AG10803 (cell line): ENCODE results near the gene WWOX.

Experiments used
- DNase-seq: peaks from one replicate; pipeline ENCODE4 v3.0.0; 2010; ENCODE audit warnings: low read depth
- H3K4me3 ChIP-seq: 2 replicates; pipeline ENCODE4 v1.5.1; 2011; ENCODE audit warnings: mild to moderate bottlenecking, low read length, control low read depth
- TF ChIP-seq, protein P1 (sequence below): conservative IDR thresholded peaks from 2 replicates; pipeline ENCODE4 v1.5.1; 2011; ENCODE audit warnings: mild to moderate bottlenecking, low read length, control low read depth, inconsistent platforms

Gene WWOX

GRCh38 chr16:78780808-78781207 is 681.4 kb downstream of the WWOX start:
- TF ChIP-seq, protein P1, sequence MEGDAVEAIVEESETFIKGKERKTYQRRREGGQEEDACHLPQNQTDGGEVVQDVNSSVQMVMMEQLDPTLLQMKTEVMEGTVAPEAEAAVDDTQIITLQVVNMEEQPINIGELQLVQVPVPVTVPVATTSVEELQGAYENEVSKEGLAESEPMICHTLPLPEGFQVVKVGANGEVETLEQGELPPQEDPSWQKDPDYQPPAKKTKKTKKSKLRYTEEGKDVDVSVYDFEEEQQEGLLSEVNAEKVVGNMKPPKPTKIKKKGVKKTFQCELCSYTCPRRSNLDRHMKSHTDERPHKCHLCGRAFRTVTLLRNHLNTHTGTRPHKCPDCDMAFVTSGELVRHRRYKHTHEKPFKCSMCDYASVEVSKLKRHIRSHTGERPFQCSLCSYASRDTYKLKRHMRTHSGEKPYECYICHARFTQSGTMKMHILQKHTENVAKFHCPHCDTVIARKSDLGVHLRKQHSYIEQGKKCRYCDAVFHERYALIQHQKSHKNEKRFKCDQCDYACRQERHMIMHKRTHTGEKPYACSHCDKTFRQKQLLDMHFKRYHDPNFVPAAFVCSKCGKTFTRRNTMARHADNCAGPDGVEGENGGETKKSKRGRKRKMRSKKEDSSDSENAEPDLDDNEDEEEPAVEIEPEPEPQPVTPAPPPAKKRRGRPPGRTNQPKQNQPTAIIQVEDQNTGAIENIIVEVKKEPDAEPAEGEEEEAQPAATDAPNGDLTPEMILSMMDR = no peak
- no peak overlapping the region for H3K4me3 ChIP-seq
- DNase-seq = no peak

- TF ChIP-seq, protein P1 = no peak
- no peak for DNase-seq
- no peak overlapping the region for H3K4me3 ChIP-seq
Measured at GRCh38 chr16:78782572-78782971, 683.1 kb downstream of the WWOX start.

GRCh38 chr16:78783570-78784079 is 684.2 kb downstream of the WWOX start:
- TF ChIP-seq, protein P1 = no peak
- H3K4me3 ChIP-seq = no peak overlapping the region
- DNase-seq = no peak

- TF ChIP-seq, protein P1 = no peak
- no peak for DNase-seq
- no peak overlapping the region for H3K4me3 ChIP-seq
Measured at GRCh38 chr16:78784771-78785170, 685.3 kb downstream of the WWOX start.

DNA sequence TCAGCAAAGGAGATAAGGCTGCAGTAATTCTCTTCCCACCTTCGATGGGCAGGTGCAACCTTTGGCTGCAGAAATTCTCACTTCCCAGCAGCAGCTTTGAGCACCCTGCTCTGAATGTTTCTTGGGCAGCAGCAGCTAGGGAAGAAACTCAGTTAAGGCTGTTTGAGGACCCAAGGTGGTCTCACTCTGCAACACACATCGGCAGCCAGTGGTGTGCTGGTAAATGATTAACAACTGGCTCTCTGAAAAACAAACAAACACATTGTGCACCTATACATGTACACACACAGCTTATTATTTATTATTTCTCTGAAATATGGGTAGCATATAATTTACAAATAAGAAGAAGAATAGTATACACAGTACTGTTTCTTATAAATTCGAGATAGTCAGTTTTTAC is 685.8 kb downstream of the WWOX start:
- no peak overlapping the region for H3K4me3 ChIP-seq
- TF ChIP-seq, protein P1 = no peak
- DNase-seq = no peak

DNA sequence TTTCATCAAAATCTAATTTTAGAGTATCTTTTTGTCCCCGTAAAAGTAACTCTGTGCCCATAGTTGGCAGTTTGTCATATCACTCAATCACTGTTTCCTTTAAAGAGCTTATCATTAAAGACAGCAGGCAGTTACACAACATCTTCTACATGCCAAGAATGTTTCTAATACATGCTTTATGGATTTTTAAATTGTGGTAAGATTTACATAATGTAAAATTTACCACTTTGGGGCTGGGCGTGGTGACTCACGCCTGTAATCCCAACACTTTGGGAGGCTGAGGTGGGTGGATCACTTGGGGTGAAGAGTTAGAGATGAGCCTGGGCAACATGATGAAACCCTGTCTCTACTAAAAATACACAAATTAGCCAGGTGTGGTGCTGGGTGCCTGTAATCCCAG is 687.2 kb downstream of the WWOX start:
- TF ChIP-seq, protein P1 = no peak
- H3K4me3 ChIP-seq = no peak overlapping the region
- DNase-seq = no peak

DNA sequence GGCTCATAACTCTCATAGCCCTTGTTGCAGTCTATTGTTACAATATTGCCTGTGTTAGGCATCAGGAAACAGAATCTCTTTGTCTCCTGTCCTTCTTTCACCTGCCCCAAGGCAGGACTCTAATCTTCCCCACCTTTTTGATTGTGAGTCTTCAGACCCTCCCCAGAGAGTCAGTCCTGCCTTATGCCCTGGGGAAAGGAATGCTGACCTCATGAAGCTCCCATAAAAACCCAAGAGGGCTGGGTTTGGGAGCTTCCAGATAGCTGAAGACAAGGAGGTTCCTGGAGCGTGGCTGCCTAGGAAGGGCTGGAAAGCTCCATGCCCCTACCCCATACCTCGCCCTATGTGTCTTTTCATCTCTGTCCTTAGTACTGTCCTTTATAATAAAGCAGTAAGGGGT is 688.8 kb downstream of the WWOX start:
- TF ChIP-seq, protein P1 = no peak

More for the DNA sequence above, 688.8 kb downstream of the WWOX start:
- H3K4me3 ChIP-seq = no peak overlapping the region
- no peak for DNase-seq
